ENCODE data around the gene PTGIS.

GRCh38 chr20:49496553-49497397, 71.2 kb downstream of the PTGIS start:
- TF ChIP-seq CTCF (conservative IDR thresholded peaks at IDR 0.05) (no peak), EZH2 (IDR thresholded peaks at IDR 0.05; ENCODE audit: low read depth) (no peak)

Measured in PC-9 (cell line).